ENCODE measurements around the gene SKOR1.

The SKOR1 gene

DNA sequence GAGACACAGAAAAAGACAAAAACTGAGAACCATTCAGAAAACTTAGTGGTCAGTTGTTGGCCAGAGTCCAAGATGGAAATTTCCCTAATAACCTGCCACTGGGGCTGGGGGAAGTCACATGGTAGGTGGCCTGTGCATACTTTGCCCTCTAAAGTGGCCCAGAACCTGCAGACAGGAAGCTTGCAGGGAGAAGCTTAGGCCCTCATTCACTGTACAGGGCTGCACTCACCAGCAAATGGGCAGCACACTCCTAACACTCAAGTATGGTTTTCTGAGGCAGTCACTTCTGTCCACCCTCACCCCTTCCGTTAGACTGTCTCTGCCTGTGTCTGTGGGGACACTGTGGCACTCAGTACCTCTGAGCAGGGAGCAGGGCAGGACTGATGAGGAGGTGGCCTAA is 29.0 kb downstream of the SKOR1 start:
- no peak for DNase-seq

DNA sequence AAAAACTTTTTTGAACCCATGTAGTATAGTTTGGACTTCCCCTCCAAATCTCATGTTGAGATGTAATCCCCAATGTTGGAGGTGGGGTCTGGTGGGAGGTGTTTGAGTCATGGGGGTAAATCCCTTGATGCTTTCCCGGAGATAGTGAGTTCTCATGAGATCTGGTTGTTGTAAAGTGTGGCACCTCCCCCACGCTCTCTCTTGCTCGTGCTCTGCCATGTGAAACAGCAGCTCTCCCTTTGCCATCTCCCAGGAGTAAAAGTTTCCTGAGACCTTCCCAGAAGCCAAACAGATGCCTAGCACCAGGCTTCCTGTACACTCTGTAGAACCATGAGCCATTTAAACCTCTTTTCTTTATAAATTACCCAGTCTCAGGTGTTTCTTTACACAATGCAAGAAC is 30.5 kb downstream of the SKOR1 start:
- no peak for DNase-seq

DNA sequence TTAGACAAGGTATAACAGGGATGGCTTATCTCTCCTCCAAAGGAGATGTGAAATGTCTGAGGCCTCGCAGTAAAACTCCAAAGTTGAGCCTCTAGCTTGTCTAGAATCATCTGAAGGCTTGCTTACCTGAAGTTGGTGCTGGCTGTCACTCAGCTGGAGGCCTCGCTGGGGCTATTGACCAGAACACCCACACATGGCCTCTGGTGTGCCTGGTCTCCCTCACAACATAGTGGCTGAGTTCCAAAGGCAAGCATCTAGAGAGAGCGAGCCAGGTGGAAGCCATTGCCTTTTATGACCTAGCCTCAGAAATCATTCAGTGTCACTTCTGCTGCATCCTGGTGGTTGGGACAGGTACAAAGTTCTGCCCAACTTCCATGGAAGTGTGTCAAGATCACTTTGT is 31.9 kb downstream of the SKOR1 start:
- no peak for DNase-seq

DNA sequence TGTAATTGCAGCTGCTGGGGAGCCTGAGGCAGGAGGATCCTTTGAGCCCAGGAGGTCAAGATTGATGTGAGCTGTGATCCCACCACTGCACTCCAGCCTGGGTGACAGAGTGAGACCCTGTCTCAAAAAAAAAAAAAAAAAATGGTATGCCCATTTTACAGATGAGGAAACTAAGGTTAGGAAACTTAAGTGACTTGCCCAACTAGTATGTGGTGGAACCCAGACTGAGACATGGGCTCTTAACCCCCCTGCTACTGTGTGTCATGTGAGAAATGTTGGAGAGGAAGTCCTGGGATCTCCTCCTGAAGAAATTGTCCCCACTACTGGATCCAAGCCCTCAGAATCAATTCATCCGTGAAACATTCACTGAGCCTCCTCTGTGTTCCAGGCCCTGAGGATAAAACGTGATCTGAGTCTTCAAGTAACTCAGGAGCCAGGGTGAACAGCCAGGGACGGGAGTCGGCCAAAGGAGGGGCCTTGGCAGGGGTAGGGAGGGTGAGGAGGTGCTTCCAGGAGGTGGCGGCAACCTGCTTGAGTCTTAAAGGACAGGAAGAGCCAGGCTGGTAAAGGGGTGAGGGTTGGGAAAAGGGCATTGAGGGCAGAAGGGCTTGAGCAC is 34.1 kb downstream of the SKOR1 start:
- DNase-seq, result no peak

DNA sequence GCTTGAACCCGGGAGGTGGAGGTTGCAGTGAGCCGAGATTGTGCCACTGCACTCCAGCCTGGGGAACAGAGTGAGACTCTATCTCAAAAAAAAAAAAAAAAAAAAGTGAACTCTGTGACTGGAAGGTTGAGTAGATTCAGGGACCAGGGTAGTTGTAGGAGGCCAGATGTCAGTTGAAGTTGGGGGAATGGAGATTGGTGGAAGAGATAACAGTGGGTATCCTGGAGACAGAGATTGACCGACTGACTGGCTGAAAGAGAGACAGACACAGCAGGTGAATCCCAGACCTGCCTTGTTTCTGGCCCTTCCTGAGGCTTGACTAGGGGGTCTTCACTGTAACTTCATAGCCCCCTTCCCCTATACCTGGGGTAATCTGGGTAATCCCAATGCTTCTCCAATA is 36.7 kb downstream of the SKOR1 start:
- DNase-seq, result no peak

DNA sequence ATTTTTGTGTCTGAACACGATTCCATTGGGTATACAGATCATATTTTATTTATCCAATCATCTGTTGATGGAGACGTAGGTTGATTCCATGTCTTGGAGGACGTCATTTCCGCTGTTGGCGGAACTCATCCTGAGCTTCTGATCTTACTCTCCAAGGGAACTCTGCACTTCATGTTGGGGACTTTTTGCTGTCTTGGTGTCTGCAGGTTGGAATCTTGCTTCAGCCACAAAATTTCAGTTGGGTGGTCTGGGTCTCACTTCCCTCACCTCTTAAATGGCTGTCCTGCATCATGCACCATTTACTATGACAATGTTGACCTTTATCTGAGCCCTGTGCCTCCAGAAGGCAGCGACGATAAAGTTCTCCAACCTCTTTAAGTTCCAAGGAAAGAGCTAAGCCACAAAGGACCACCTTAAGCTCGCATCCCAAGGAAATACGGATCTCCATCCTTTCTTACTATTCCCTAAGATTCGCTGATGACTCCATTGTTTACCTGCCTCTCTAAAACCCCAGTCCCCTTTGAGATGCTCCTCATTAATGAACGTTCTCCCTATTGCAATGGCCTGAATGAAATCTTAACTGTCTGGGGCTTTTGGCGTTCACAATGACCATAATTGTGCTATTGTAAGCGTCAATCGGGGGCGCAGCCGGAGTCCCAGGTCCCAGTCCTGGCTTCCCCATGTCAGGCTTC is 37.6 kb downstream of the SKOR1 start:
- DNase-seq, result no peak

DNA sequence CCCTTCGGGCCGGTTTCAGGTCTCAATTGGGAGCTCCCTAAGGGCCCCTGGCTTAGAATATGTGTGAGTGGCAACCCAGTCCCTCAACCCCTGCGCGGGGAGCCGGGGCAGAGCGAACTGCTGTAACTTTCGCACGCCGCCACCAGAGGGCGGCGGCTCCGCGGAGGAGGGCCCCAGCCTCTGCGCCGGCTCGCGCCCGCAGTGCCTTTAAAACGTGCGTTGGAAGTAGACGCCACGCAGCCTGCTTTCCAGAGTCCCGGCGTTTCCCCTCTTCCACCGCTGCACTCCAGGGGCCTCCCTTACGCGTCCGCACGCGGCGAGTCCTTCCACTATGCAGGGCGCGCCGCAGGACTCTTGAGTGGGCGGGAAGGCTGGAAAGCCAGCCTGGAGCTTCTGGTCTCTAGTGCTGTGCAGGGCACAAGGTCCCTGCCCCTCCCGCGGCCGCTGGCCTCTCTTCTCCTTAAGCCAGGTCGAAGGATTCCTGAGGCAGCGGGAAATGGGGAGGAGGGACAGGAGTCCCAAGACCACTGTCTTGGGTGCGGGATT is 38.2 kb downstream of the SKOR1 start:
- DNase-seq, result peak; percentile 77

DNA sequence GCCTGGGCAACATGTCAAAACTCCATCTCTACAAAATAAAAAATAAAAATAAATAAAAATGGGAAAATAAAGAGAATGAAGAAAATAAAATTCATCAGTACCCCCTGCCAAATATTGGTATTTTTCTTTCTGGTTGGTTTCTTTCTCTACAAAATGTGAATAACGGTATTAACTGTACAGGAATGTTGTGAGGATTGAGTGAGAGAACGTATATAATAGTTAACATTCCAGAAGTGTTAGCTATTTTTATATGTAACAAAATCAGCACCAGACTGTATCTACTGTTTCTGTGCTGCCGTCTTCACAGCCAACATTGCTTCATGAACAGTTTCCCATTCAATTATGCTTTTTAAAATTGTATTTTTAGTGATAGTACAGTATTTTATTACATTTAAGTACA is 40.0 kb downstream of the SKOR1 start:
- no peak for DNase-seq

DNA sequence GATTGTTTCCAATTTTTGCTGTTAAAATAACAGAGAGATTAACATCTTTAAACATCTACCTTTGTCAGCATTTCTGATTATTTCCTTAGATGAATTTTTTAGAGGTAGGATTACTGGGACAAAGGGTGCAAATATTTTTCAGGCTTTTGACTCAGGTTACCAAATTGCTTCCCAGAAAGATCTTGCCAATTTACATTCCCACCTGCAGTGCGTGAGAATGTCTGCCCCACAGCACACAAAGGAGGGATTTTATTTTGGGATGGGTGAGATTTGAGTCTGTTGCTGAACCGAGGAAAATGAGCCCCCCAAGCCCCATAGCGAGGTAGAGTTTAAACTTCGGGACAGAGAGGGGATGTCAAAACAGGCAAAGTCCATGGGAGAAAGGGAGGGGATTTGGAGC is 40.5 kb downstream of the SKOR1 start:
- DNase-seq, result no peak

DNA sequence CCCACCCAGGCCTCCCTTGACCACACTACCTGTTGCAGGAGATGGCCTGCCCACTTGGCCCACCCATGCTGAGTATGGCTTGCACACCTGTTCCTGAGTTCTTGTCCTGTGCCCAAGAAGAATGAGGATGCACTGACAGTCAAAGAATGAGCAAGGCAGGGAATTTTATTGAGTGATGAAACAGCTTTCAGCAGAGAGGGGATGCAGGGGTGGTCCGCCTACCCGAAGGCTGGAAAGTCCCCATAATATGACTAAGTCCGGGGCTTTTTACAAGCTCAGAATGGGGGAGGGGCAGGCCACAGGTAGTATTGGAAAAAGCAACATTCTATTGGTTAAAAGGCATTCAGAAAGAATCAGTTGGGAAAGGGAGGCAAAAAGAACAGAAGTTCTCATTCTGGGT is 44.4 kb downstream of the SKOR1 start:
- no peak for DNase-seq

DNA sequence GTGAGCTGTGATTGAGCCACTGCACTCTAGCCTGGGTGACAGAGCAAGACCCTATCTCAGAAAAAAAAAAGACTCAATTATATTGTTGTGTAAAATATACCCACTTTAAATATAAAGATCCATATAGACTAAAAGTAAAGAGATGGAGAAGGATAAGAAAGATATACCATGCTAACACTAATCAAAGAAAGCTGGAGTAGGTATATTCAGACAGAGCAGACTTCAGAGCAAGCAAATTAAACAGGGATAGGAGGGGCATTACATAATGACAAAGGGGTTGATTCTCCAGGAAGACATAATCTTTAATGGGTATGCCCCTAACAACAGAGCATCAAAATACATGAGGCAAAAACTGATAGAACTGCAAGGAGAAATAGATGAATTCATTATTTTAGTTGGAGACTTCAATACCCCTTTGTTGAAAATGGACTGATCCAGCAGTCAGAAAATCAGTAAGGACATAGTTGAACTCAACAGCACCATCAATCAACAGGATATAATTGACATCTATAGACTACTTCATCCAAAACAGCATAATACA is 45.6 kb downstream of the SKOR1 start:
- no peak for DNase-seq

DNA sequence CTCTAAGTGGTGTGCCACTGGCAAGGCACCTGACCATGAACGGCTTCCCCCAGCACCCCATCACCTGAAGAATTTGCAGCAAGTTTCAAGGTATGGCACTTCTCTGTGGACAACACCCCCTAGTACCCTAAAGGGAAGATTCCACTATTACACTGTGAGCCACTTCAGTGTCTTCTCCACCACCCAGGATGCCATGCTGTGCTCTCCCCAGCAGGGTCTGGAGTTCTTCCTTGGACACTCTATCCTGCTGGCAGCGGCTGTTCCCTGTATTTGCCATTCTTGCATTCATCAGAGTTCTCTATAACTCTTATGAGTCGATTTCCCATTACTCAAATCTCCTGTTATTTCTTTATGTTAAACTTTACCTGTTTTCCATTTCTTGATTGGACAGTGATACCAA is 48.5 kb downstream of the SKOR1 start:
- DNase-seq, result no peak

DNA sequence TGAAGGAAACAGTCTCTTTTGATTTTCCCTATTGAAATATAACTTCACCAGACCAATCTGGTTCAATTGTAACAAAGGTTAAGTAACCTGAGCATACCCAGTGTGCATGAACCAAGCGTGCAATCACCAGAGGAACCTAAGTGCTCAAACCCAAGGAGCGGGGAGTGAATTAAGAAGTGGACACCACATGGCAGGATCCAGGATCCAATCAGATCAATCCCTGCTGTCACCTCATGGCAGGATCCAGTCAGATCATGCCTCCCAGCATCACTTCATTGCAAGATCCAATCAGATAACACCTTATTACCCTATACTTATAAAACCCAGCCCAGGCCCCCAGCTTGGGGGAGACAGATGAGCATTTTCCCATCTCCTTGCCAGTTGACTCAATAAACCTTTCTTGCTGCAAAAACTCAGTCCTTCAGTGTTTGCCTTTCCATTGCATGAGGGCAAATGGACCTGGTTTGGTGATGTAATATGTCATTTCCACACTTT is 53.5 kb downstream of the SKOR1 start:
- DNase-seq, result no peak

DNA sequence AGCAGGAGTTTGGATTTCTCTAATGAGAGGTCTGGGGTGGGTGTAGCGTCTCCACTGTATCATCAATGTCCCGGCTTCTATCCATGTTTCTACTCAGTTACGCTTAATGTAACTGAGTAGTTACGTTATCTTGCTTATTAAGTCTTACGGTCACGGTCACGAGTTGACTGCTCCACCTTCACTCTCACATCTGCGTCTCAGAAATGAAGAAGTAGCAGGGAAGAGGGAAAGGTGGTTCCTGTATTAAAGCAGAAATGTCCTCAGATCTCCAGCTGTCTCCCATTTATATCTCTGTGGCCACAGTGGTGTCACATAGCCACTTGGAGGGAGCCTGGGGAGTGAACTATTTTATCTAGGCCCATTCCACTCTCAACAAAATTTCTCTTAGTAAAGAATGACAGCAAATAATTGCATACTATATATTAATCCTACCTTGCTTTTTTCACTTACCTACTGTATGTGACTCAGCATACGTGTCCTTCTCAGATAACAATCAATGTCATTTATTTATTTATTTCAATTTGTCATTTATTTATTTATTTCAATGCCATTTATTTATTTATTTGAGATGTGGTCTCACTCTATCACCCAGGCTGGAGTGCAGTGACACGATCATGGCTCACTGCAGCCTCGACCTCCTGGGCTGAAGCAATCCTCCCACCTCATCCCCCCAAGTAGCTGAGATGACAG is 54.3 kb downstream of the SKOR1 start:
- no peak for DNase-seq

DNA sequence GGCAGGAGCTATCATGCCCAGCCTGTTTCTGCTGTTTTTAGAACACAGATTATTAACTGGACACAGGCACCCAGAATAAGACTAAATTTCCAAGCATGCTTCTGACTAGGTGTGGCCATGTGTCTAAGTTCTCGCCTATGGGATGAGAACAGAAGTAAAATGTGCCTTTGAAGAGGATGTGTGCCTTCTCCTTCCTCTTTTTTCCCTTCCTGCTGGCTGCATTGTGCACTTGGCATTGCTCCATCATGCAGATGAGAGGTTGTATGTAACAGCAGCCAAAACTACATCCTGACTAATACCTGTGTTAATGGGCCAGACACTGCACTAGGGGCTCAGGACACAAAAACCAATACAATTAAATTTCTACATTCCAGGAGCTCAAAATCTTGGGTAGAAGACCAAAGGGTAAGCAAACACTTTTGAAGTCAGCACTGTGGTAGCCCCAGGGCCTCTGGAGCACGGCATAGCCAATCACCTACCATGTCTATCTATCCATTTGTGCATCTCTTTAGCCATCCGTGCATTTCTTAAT is 55.4 kb downstream of the SKOR1 start:
- DNase-seq, result peak; percentile 24

DNA sequence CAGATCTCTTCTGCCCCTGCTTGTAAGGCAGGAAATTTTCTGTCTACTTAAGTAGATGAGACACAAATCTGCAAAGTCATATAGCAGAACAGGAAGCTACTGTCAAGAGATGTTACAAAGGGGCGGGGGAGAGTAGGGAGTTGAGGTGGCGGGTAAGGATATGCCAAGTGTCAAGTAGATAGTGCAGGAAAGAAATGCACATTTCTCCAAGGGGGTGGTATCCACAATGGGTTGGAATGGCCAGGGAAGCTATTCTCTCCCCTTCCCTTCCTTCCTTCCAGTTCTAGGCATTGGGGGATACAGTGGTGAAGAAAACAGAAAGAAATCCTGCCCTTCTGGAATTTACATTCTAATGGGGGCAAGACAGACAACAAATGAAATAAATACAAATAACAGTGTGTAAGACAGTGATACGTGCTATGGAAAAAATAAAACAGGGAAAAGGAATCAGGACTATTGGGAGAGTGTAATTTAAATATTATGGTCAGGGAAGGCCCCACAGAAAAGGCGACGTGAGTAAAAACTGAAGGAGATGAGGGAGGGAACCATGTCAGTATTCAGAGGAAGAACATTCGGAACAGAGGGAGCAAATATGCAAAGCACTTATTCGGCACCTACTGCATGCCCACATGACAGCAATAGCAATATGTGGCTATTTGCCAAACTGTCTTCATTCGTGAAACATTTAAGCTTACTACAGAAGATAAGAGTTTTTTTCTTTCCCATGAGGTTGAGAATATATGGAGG is 57.4 kb downstream of the SKOR1 start:
- peak; percentile 48 for DNase-seq

DNA sequence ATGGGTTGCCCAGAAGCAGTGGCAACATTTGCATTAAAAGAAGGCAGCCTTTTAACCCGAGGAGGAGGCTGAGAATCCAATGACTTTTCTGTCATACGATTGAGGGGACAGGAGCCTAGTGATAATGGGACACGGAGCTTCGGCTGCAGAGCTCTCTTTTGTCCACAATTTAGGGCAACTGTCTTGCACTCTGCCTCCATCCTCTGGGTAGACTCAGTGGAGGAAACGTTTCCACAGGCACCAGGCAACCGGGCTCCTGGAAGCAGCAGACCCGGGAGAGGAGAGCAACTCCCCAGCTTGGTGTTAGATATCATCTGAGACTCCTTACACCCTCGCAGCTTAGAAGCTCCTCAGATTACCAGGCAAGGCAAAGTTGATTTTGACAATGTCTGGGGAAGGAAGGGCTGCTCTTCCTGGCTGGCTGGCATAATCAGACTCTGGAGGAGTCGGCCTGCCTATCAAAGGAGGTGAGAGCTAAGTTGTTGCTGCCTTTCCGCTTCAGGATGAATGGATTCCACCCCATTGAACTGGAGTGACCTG is 58.0 kb downstream of the SKOR1 start:
- DNase-seq, result no peak

DNA sequence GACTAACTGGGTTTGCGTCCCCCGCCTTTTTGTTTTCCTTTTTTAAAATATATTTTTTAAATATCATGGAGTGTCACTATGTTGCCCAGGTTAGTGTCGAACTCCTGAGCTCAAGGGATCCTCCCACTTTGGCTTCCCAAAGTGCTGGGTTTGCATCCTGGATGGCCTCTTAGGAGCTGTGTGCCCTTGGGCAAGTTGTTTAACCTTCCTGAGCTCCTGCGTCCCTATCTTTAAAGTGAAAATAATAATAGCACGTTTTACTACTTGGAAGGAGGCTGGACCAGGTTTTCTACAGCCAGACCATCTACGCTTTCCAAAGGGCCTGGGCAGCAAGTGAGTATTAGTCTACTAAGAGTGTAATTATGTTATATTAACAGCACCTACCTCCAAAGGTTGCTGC is 58.7 kb downstream of the SKOR1 start:
- no peak for DNase-seq

Measured in KG1 (cell line).